GM12878 (cell line): ENCODE data around the gene SGCD. TPM values are rescaled to one million over a fixed set of nuclear protein-coding genes. Genes with fewer than 3 reads are reported as not detected.

ENCODE experiments used
- ATAC-seq: fragments of 200-7000 bp; cut with Tn5 transposase; 3 replicates; pipeline ENCODE4 v1.9.1; 2020; ENCODE audit warnings: mild to moderate bottlenecking, moderate library complexity
- BruUV-seq: library from RNA; stranded (reverse); fragments of 400-500 nt; replicated peaks from 2 replicates; lab custom pipeline; 2021; lab: Mats Ljungman, UMichigan
- CTCF ChIA-PET: fragments of 300-600 bp; sonication (Branson Sonifier 250); formaldehyde crosslinking; extraction: SDS; loops from one replicate; lab custom pipeline; 2021; ENCODE audit warnings: inconsistent platforms; lab: Yijun Ruan, JAX
- POLR2A ChIA-PET: fragments of 350-600 bp; formaldehyde crosslinking; extraction: SDS; loops from one replicate; lab custom pipeline; 2021; ENCODE audit warnings: inconsistent platforms; lab: Charles Lee
- RAD21 ChIA-PET: fragments of 300-600 bp; sonication (Branson Sonifier 250); formaldehyde crosslinking; loops from one replicate; lab custom pipeline; 2023; ENCODE audit warnings: antibody characterized with exemption; ENCODE audit not compliant: unreplicated experiment; lab: Charles Lee
- SMC1A ChIA-PET: fragments of 300-600 bp; sonication (Branson Sonifier 250); formaldehyde crosslinking; loops from one replicate; lab custom pipeline; 2023; ENCODE audit not compliant: unreplicated experiment, uncharacterized antibody; lab: Charles Lee
- DNase-seq: peaks from one replicate; pipeline ENCODE4 v3.0.0-alpha.2; 2011; ENCODE audit warnings: low read depth, low spot score
- FAIRE-seq: peaks from 3 replicates; lab custom pipeline; 2011; peaks lifted over from hg19 to GRCh38; lab: Jason Lieb, UNC
- H2AFZ ChIP-seq: 2 replicates; pipeline ENCODE4 v1.6.0; 2011; ENCODE audit warnings: low read depth, low read length, control low read depth; ENCODE audit not compliant: control insufficient read depth
- H3K27ac ChIP-seq: 2 replicates; pipeline ENCODE4 v1.5.1; 2011; ENCODE audit warnings: control low read depth; ENCODE audit not compliant: control insufficient read depth, insufficient read depth
- H3K27me3 ChIP-seq, 2 experiments: replicated peaks in 1 of 2; 2 replicates each; pipeline versions ENCODE4 v1.6.0 to v1.6.1; 2011; ENCODE audit warnings: low read length in 1 of 2; ENCODE audit not compliant: control insufficient read depth in 2 of 2, insufficient read depth in 2 of 2
- H3K36me3 ChIP-seq, 2 experiments: 2 replicates each; pipeline ENCODE4 v1.5.1; 2011; ENCODE audit warnings: low read length in 1 of 2; ENCODE audit not compliant: control insufficient read depth in 2 of 2, insufficient read depth in 2 of 2
- H3K4me1 ChIP-seq: 2 replicates; pipeline ENCODE4 v1.6.1; 2011; ENCODE audit warnings: mild to moderate bottlenecking, low read length, moderate library complexity, mixed read lengths; ENCODE audit not compliant: control insufficient read depth, insufficient read depth
- H3K4me2 ChIP-seq: 2 replicates; pipeline ENCODE4 v1.6.0; 2011; ENCODE audit warnings: control low read depth; ENCODE audit not compliant: control insufficient read depth, insufficient read depth
- H3K4me3 ChIP-seq: fragments of 200-600 bp; sonication (generic); 2 replicates; pipeline ENCODE4 v1.5.1; 2016
- H3K79me2 ChIP-seq: 2 replicates; pipeline ENCODE4 v1.6.0; 2011; ENCODE audit warnings: low read length; ENCODE audit not compliant: control insufficient read depth, insufficient read depth
- H3K9ac ChIP-seq: 2 replicates; pipeline ENCODE4 v1.8.0; 2011; ENCODE audit warnings: low read length, control low read depth, mixed read lengths; ENCODE audit not compliant: control insufficient read depth, insufficient read depth
- H3K9me3 ChIP-seq: replicated peaks from 3 replicates; pipeline ENCODE4 v1.5.1; 2011; ENCODE audit warnings: mild to moderate bottlenecking, low read length; ENCODE audit not compliant: control insufficient read depth, insufficient read depth
- H4K20me1 ChIP-seq: 2 replicates; pipeline ENCODE4 v1.6.0; 2011; ENCODE audit not compliant: control insufficient read depth, insufficient read depth
- ASH2L ChIP-seq: fragments of 300-600, 200-600 bp; sonication (generic); IDR thresholded peaks from 2 replicates; pipeline ENCODE4 v1.6.1; 2017; ENCODE audit warnings: low read depth, mild to moderate bottlenecking, borderline replicate concordance
- CHD1 ChIP-seq: IDR thresholded peaks from 2 replicates; pipeline ENCODE4 v1.6.1; 2012; ENCODE audit warnings: low read depth, low read length, improper control_type of control experiment
- ESRRA ChIP-seq: IDR thresholded peaks from 2 replicates; pipeline ENCODE4 v1.6.1; 2012; ENCODE audit warnings: mild to moderate bottlenecking, low read length, improper control_type of control experiment
- FOS ChIP-seq: IDR thresholded peaks from 3 replicates; pipeline ENCODE4 v1.6.1; 2011; ENCODE audit warnings: borderline replicate concordance; ENCODE audit not compliant: insufficient read length; ENCODE audit errors: extremely low read depth
- NR2C2 ChIP-seq: IDR thresholded peaks from 2 replicates; pipeline ENCODE4 v1.6.1; 2011; ENCODE audit warnings: borderline replicate concordance, low read depth; ENCODE audit not compliant: control insufficient read depth, insufficient read length
- NRF1 ChIP-seq: conservative IDR thresholded peaks from 2 replicates; pipeline ENCODE4 v1.6.1; 2011; ENCODE audit warnings: mild to moderate bottlenecking, low read depth, low read length, improper control_type of control experiment
- PAX8 ChIP-seq: fragments of 450-650 bp; IDR thresholded peaks from 2 replicates; pipeline ENCODE4 v1.6.1; 2017; ENCODE audit warnings: mild to moderate bottlenecking, moderate library complexity
- POLR2A ChIP-seq: IDR thresholded peaks from 2 replicates; pipeline ENCODE4 v1.6.1; 2011; ENCODE audit warnings: low read depth, mild to moderate bottlenecking, low read length
- RAD21 ChIP-seq: IDR thresholded peaks from 2 replicates; pipeline ENCODE4 v1.6.1; 2011; ENCODE audit warnings: mild to moderate bottlenecking, low read depth, low read length, moderate library complexity; ENCODE audit not compliant: insufficient read depth
- RCOR1 ChIP-seq: conservative IDR thresholded peaks from 2 replicates; pipeline ENCODE4 v1.6.1; 2012; ENCODE audit warnings: low read depth, low read length, improper control_type of control experiment
- SIX5 ChIP-seq: IDR thresholded peaks from 2 replicates; pipeline ENCODE4 v1.6.1; 2011; ENCODE audit warnings: mild to moderate bottlenecking, low read depth, low read length, moderate library complexity; ENCODE audit not compliant: severe bottlenecking
- SMAD5 ChIP-seq: IDR thresholded peaks from 2 replicates; pipeline ENCODE4 v1.6.1; 2016; ENCODE audit warnings: antibody characterized with exemption, low read depth
- SMARCA5 ChIP-seq: fragments of 450-650 bp; IDR thresholded peaks from 2 replicates; pipeline ENCODE4 v1.6.1; 2017; ENCODE audit warnings: mild to moderate bottlenecking
- TBL1XR1 ChIP-seq: IDR thresholded peaks from 2 replicates; pipeline ENCODE4 v1.6.1; 2012; ENCODE audit warnings: low read depth, low read length, improper control_type of control experiment
- USF2 ChIP-seq: IDR thresholded peaks from 2 replicates; pipeline ENCODE4 v1.6.1; 2011; ENCODE audit warnings: low read depth, low read length, improper control_type of control experiment, borderline replicate concordance
- ZBTB4 ChIP-seq: fragments of 450-650 bp; formaldehyde crosslinking; IDR thresholded peaks from 2 replicates; pipeline ENCODE4 v1.4.0; 2022; ENCODE audit warnings: mild to moderate bottlenecking, moderate library complexity
- ZNF622 ChIP-seq: fragments of 450-650 bp; IDR thresholded peaks from 2 replicates; pipeline ENCODE4 v1.6.1; 2017; ENCODE audit warnings: mild to moderate bottlenecking, inconsistent platforms
- WGBS: methylation state at CpG from one replicate; pipeline ENCODE4 v1.1.6; 2016; ENCODE audit warnings: low lambda C conversion rate; ENCODE audit not compliant: insufficient replicate concordance, insufficient coverage; ENCODE audit errors: missing lambda C conversion rate; 5-methylcytosine and 5-hydroxymethylcytosine counted together
- in situ Hi-C: fragments of 300-500 bp; cut with MboI; formaldehyde crosslinking; loops from 9 replicates; pipeline ENCODE4 v1.14.3; 2018; ENCODE audit warnings: mixed read lengths
- intact Hi-C: fragments of 100-400 bp; cut with micrococcal nuclease; formaldehyde crosslinking; loops from one replicate; pipeline ENCODE4 v1.14.2; 2022; ENCODE audit not compliant: unreplicated experiment
- polyA plus RNA-seq, 11 experiments: library from polyadenylated mRNA; depleted of rRNA in 4 of 11; unstranded in 6 of 11; stranded (reverse) in 5 of 11; fragments of >200 nt; fragmentation: Nextera tagmentation in 4 of 11; fragmentation: Illumina TruSeq in 1 of 11; extraction: Ambion mirVana in 4 of 11; extraction: Trizol in 1 of 11; gene quantifications; 1 replicate in 1 of 11; 2 replicates in 10 of 11; pipeline versions ENCODE4 v1.2.1 to v1.2.3, GENCODE V29; 2011 to 2016; ENCODE audit warnings: inconsistent platforms in 2 of 11, missing spikeins in 2 of 11, low read depth in 1 of 11
- total RNA-seq, 4 experiments: library from RNA; depleted of rRNA in 3 of 4; stranded (reverse); fragments of >200 nt in 3 of 4; fragmentation: Illumina TruSeq in 1 of 4; extraction: Trizol in 1 of 4; gene quantifications; 2 replicates each; pipeline versions ENCODE4 v1.2.1 to v1.2.3, GENCODE V29; 2013 to 2021
- TF ChIP-seq, protein P1 (sequence below): fragments of 450-650 bp; IDR thresholded peaks from 2 replicates; pipeline ENCODE4 v1.6.1; 2017; ENCODE audit warnings: antibody characterized with exemption, mild to moderate bottlenecking, moderate library complexity

The SGCD gene
- total and polyA plus RNA-seq, 10 of the 15 experiments (the other 5 are each of a cell fraction or from before 2014, with no cell fraction given): 0.06 TPM; not detected in 9

DNA sequence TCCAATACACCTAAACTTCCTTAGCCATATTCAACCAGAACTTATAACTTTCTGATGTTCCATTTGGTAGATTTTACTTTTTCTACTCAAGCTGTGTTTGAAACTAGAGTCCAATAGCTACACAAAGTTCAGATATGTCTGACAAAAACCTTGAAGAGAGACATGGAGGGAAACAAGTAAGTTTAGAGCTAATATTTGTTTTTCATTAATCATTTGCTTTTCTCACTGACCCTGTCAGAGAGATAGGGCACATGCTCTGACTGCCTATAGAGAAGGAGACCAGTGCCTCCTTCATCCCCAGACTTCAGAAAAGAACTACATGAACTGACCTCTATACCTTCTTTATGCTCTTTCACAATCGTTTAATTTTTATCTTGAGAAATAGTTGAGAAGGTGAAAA, 366.1 kb downstream of the SGCD start:
- in situ Hi-C loops: no loop called here
- RAD21 ChIA-PET: no interaction called here
- Histone ChIP-seq H4K20me1 (no peaks in the 10 kb centered on the region), H3K36me3 (no peaks in the 10 kb centered on the region), H3K79me2 (no peaks in the 10 kb centered on the region), H3K9me3 (no peaks in the 10 kb centered on the region), H3K4me1 (no peaks in the 10 kb centered on the region), H3K4me3 (no peak overlapping the region), H3K27me3 (peaks cover 0 to 4% of the 10 kb centered on the region in 2 experiments; a peak in 2 of 4 replicates)
- SMC1A ChIA-PET: interaction anchor here (0.9 to 1.5 kb wide), 3 partner anchors 10 to 47 kb away, joined by 3 to 4 read pairs (median 3); no protein-coding TSS in a partner anchor
- TF ChIP-seq USF2 (no peak), ASH2L (no peak), CHD1 (no peak), RAD21 (no peak), ESRRA (no peak), PAX8 (no peak), RCOR1 (no peak), POLR2A (no peak), SMARCA5 (no peak), SMAD5 (no peak), FOS (no peak), ZBTB4 (no peak), ZNF622 (no peak), NRF1 (no peak), NR2C2 (no peak), SIX5 (no peak), TBL1XR1 (no peak)
- TF ChIP-seq, protein P1, sequence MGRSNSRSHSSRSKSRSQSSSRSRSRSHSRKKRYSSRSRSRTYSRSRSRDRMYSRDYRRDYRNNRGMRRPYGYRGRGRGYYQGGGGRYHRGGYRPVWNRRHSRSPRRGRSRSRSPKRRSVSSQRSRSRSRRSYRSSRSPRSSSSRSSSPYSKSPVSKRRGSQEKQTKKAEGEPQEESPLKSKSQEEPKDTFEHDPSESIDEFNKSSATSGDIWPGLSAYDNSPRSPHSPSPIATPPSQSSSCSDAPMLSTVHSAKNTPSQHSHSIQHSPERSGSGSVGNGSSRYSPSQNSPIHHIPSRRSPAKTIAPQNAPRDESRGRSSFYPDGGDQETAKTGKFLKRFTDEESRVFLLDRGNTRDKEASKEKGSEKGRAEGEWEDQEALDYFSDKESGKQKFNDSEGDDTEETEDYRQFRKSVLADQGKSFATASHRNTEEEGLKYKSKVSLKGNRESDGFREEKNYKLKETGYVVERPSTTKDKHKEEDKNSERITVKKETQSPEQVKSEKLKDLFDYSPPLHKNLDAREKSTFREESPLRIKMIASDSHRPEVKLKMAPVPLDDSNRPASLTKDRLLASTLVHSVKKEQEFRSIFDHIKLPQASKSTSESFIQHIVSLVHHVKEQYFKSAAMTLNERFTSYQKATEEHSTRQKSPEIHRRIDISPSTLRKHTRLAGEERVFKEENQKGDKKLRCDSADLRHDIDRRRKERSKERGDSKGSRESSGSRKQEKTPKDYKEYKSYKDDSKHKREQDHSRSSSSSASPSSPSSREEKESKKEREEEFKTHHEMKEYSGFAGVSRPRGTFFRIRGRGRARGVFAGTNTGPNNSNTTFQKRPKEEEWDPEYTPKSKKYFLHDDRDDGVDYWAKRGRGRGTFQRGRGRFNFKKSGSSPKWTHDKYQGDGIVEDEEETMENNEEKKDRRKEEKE: no peak
- TF ChIP-seq, all 136 proteins: peak for 0
- intact Hi-C loops: no loop called here
- DNase-seq: no peak
- H3K27ac ChIP-seq: no peak overlapping the region
- no peak overlapping the region for H3K9ac ChIP-seq
- CTCF ChIA-PET: interaction anchor here (1.3 kb wide), 1 partner anchor 40 kb away, joined by 3 read pairs; no protein-coding TSS in a partner anchor
- H2AFZ ChIP-seq: no peak overlapping the region
- BruUV-seq: no TSS peak
- FAIRE-seq: no peak
- 0% methylated on average over 1 of the region's 1 CpG for WGBS
- POLR2A ChIA-PET: no interaction called here
- no peak overlapping the region for H3K4me2 ChIP-seq
- ATAC-seq: no peak
